Peyer's patch (tissue), 4 donors: ENCODE results near the gene FBXO31.

Source experiments
- POLR2A ChIP-seq, 2 donors: fragments of 450-650 bp; IDR thresholded peaks; one replicate each; pipeline ENCODE4 v1.5.1; 2017; ENCODE audit warnings: antibody characterized with exemption in 2 of 2, mild to moderate bottlenecking in 2 of 2, moderate library complexity in 2 of 2
- TF ChIP-seq, protein P1 (sequence below), 6 experiments: fragments of 450-650 bp in 4 of 6; fragments of 200-600 bp in 2 of 6; sonication (generic) in 1 of 6; IDR thresholded peaks; one replicate each; pipeline ENCODE4 v1.5.1; 2017 to 2019; ENCODE audit warnings: antibody characterized with exemption in 6 of 6, mild to moderate bottlenecking in 3 of 6, moderate library complexity in 1 of 6

GRCh38 chr16:87393680-87394055, 10.1 kb upstream of the FBXO31 start:
- TF ChIP-seq POLR2A (IDR thresholded peaks at IDR 0.05), result no peak
- TF ChIP-seq, protein P1, sequence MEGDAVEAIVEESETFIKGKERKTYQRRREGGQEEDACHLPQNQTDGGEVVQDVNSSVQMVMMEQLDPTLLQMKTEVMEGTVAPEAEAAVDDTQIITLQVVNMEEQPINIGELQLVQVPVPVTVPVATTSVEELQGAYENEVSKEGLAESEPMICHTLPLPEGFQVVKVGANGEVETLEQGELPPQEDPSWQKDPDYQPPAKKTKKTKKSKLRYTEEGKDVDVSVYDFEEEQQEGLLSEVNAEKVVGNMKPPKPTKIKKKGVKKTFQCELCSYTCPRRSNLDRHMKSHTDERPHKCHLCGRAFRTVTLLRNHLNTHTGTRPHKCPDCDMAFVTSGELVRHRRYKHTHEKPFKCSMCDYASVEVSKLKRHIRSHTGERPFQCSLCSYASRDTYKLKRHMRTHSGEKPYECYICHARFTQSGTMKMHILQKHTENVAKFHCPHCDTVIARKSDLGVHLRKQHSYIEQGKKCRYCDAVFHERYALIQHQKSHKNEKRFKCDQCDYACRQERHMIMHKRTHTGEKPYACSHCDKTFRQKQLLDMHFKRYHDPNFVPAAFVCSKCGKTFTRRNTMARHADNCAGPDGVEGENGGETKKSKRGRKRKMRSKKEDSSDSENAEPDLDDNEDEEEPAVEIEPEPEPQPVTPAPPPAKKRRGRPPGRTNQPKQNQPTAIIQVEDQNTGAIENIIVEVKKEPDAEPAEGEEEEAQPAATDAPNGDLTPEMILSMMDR (IDR thresholded peaks at IDR 0.05), result no peak
